T-cell (primary cell): ENCODE measurements around the gene SPEF1. TPM values are rescaled to one million over a fixed set of nuclear protein-coding genes. Genes with fewer than 3 reads are reported as not detected.
A peak's percentile ranks its signal among the peaks of the same experiment; 100 is the strongest.

Experiments used
- ATAC-seq, 4 experiments: fragments of 200-7000 bp in 3 of 4; fragments of 150-1000 bp in 1 of 4; cut with Tn5 transposase; replicated peaks in 1 of 4; 1 replicate in 3 of 4; 2 replicates in 1 of 4; pipeline ENCODE4 v1.10.0; 2021; ENCODE audit warnings: moderate library complexity in 3 of 4, mild to moderate bottlenecking in 2 of 4, moderate number of reproducible peaks in 1 of 4
- CTCF ChIA-PET, 2 donors: fragments of 300-600 bp; sonication (Branson Sonifier 250); formaldehyde crosslinking; loops; one replicate each; lab custom pipeline; 2022; ENCODE audit warnings: antibody characterized with exemption in 2 of 2; lab: Charles Lee
- POLR2A ChIA-PET, 2 donors: fragments of 300-600 bp; sonication (Branson Sonifier 250); formaldehyde crosslinking; loops; one replicate each; lab custom pipeline; 2022; ENCODE audit warnings: antibody characterized with exemption in 2 of 2; lab: Charles Lee
- DNase-seq, 35 experiments: peaks; one replicate each; pipeline versions ENCODE4 v3.0.0 to v3.0.0-alpha.2; 2013 to 2023
- H3K27ac ChIP-seq: one replicate; pipeline ENCODE4 v1.5.1; 2013; ENCODE audit warnings: low read length
- H3K27me3 ChIP-seq, 2 experiments: replicated peaks in 1 of 2; 1 replicate in 1 of 2; 2 replicates in 1 of 2; pipeline versions ENCODE4 v1.6.1 to v1.7.0; 2013; ENCODE audit warnings: low read length in 1 of 2, mixed read lengths in 1 of 2; ENCODE audit not compliant: control insufficient read depth in 2 of 2, insufficient read depth in 2 of 2; ENCODE audit errors: extremely low read depth in 1 of 2
- H3K36me3 ChIP-seq, 2 donors: 1 replicate in 1 of 2; 2 replicates in 1 of 2; pipeline versions ENCODE4 v1.6.1 to v1.7.0; 2013; ENCODE audit warnings: low read length in 1 of 2; ENCODE audit not compliant: control insufficient read depth in 2 of 2, insufficient read depth in 1 of 2; ENCODE audit errors: extremely low read depth in 1 of 2
- H3K4me1 ChIP-seq, 2 experiments: 1 replicate in 1 of 2; 2 replicates in 1 of 2; pipeline versions ENCODE4 v1.6.1 to v1.7.0; 2013; ENCODE audit warnings: low read length in 2 of 2, mixed read lengths in 1 of 2; ENCODE audit not compliant: insufficient read depth in 2 of 2, control insufficient read depth in 1 of 2; ENCODE audit errors: extremely low read depth in 1 of 2
- H3K4me3 ChIP-seq, 2 donors: 1 replicate in 1 of 2; 2 replicates in 1 of 2; pipeline versions ENCODE4 v1.5.1 to v1.7.0; 2013; ENCODE audit warnings: mild to moderate bottlenecking in 2 of 2, low read length in 1 of 2, moderate library complexity in 1 of 2; ENCODE audit not compliant: control insufficient read depth in 1 of 2; ENCODE audit errors: extremely low read depth in 1 of 2
- H3K9me3 ChIP-seq: 2 replicates; pipeline ENCODE4 v1.7.0; 2013
- H3K27ac Mint-ChIP-seq, 2 donors: one replicate each; pipeline ENCODE4 v1.8.0; 2020 to 2021; ENCODE audit warnings: mild to moderate bottlenecking in 2 of 2, mixed read lengths in 2 of 2
- H3K27me3 Mint-ChIP-seq, 2 donors: one replicate each; pipeline ENCODE4 v1.8.0; 2021 to 2022; ENCODE audit warnings: mixed read lengths in 2 of 2
- H3K36me3 Mint-ChIP-seq: one replicate; pipeline ENCODE4 v1.8.0; 2021; ENCODE audit warnings: mixed read lengths
- H3K4me1 Mint-ChIP-seq, 3 donors: one replicate each; pipeline ENCODE4 v1.8.0; 2020 to 2022; ENCODE audit warnings: mixed read lengths in 3 of 3, mild to moderate bottlenecking in 1 of 3
- H3K4me3 Mint-ChIP-seq, 3 donors: one replicate each; pipeline ENCODE4 v1.8.0; 2020 to 2022; ENCODE audit warnings: mild to moderate bottlenecking in 3 of 3, mixed read lengths in 3 of 3, moderate library complexity in 3 of 3
- H3K9me3 Mint-ChIP-seq, 3 donors: one replicate each; pipeline ENCODE4 v1.8.0; 2020 to 2022; ENCODE audit warnings: mixed read lengths in 3 of 3
- WGBS: methylation state at CpG from one replicate; pipeline ENCODE4 v1.1.5; 2013; ENCODE audit warnings: missing lambda C conversion rate; ENCODE audit not compliant: insufficient coverage; 5-methylcytosine and 5-hydroxymethylcytosine counted together
- total RNA-seq, 35 experiments: library from RNA in 6 of 35; stranded (reverse) in 6 of 35; fragments of 120-200 nt in 1 of 35; gene quantifications; one replicate each; pipeline versions ENCODE4 v1.2.1 to v1.2.4 and lab custom pipeline; 2013 to 2026

SPEF1 gene
- total RNA-seq, 5 donors from 2014 or later (not counting 1 experiment from before 2014, with no cell fraction given), result 0.16 TPM; not detected in 4

- ATAC-seq (no peak), DNase-seq (no peak)
- Mint-ChIP-seq H3K4me1 (peaks cover 30 to 43% (median 36%) of the 10 kb centered on the region in 3 donors), H3K27me3 (no peaks in the 10 kb centered on the region), H3K9me3 (no peaks in the 10 kb centered on the region), H3K36me3 (peaks cover 4% of the 10 kb centered on the region), H3K4me3 (peak overlapping the region; percentile 68 to 72 (median 70)), H3K27ac (peak overlapping the region; percentile 73 to 75)
- H3K27ac ChIP-seq, result peak overlapping the region; percentile 47
- ChIA-PET POLR2A (interaction anchor here (0.5 to 0.6 kb wide), 3 partner anchors 24 to 63 kb away, joined by 3 to 7 read pairs (median 4); no protein-coding TSS in a partner anchor), CTCF (interaction anchor here in 1 of 2 donors (1.1 to 2.5 kb wide), 5 partner anchors 9 to 33 kb away, joined by 3 to 13 read pairs (median 6); partner anchors contain the start of genes ADISSP, AP5S1 and CDC25B)
- H3K9me3 ChIP-seq, result no peaks in the 10 kb centered on the region
- H3K4me1 ChIP-seq, result peaks cover 14 to 34% of the 10 kb centered on the region in 2 experiments
- peak overlapping the region in 1 of 2 donors; percentile 47 for H3K4me3 ChIP-seq
- 93% methylated on average over 3 of the region's 5 CpGs for WGBS
- no peaks in the 10 kb centered on the region for H3K36me3 ChIP-seq
- no peaks in the 10 kb centered on the region for H3K27me3 ChIP-seq
Measured at GRCh38 chr20:3787324-3788014, 6.2 kb upstream of the SPEF1 start.

GRCh38 chr20:3786665-3787323 is 5.5 kb upstream of the SPEF1 start, which contains the start of gene CENPB:
Gene CENPB (minus strand): TSS chr20:3786740. CDS start chr20:3786483, 257 bp downstream.
- no peaks in the 10 kb centered on the region for H3K27me3 Mint-ChIP-seq

GRCh38 chr20:3786126-3786484 is 4.9 kb upstream of the SPEF1 start:
- H3K36me3 ChIP-seq, result no peaks in the 10 kb centered on the region
- H3K4me1 ChIP-seq, result peaks cover 14 to 40% of the 10 kb centered on the region in 2 experiments
- ATAC-seq (peak; percentile 27 to 45 (median 38)), DNase-seq (peak in 24 of 35 experiments; percentile 20 to 64 (median 40))
- peak overlapping the region; percentile 54 to 57 for H3K4me3 ChIP-seq
- Mint-ChIP-seq H3K27ac (peak overlapping the region; percentile 80 to 86), H3K4me3 (peak overlapping the region; percentile 70 to 86 (median 75)), H3K27me3 (no peaks in the 10 kb centered on the region), H3K4me1 (peaks cover 39 to 53% (median 48%) of the 10 kb centered on the region in 3 donors), H3K36me3 (peaks cover 4% of the 10 kb centered on the region), H3K9me3 (no peaks in the 10 kb centered on the region)
- POLR2A ChIA-PET, result no interaction called here
- WGBS, result 10% methylated on average over 35 of the region's 35 CpGs
- no peaks in the 10 kb centered on the region for H3K27me3 ChIP-seq
- H3K27ac ChIP-seq, result peak overlapping the region; percentile 76
- CTCF ChIA-PET, result interaction anchor here (1.0 to 2.5 kb wide), 7 partner anchors 10 to 69 kb away, joined by 3 to 13 read pairs (median 3); partner anchors contain the start of genes ADISSP (in 1 of the 2), AP5S1 (in 1 of the 2) and CDC25B (in 1 of the 2)
- no peaks in the 10 kb centered on the region for H3K9me3 ChIP-seq

More at GRCh38 chr20:3786665-3787323, 5.5 kb upstream of the SPEF1 start, which contains the start of gene CENPB:
- Mint-ChIP-seq H3K27ac (peak within 1 kb of the TSS; percentile 80 to 86), H3K9me3 (no peaks in the 10 kb centered on the region), H3K4me1 (peaks cover 32 to 46% (median 42%) of the 10 kb centered on the region in 3 donors), H3K36me3 (peaks cover 4% of the 10 kb centered on the region), H3K4me3 (peak within 1 kb of the TSS; percentile 70 to 86 (median 75))
- ChIA-PET POLR2A (interaction anchor here (0.5 to 0.6 kb wide), 3 partner anchors 24 to 64 kb away, joined by 3 to 7 read pairs (median 4); no protein-coding TSS in a partner anchor), CTCF (interaction anchor here (1.0 to 2.5 kb wide), 9 partner anchors 9 to 68 kb away, joined by 3 to 13 read pairs (median 3); partner anchors contain the start of genes ADISSP (in 1 of the 2), AP5S1 (in 1 of the 2) and CDC25B (in 1 of the 2))
- Histone ChIP-seq H3K27ac (peak within 1 kb of the TSS; percentile 76), H3K9me3 (no peaks in the 10 kb centered on the region), H3K36me3 (no peaks in the 10 kb centered on the region), H3K4me3 (peak within 1 kb of the TSS; percentile 54 to 57), H3K27me3 (no peaks in the 10 kb centered on the region), H3K4me1 (peaks cover 14 to 34% of the 10 kb centered on the region in 2 experiments)
- 0% methylated on average over 59 of the region's 70 CpGs for WGBS
- ATAC-seq (peak; percentile 88 to 93 (median 91)), DNase-seq (peak; percentile 67 to 94 (median 81))

- ATAC-seq (no peak), DNase-seq (no peak)
- WGBS, result 77% methylated on average over 77 of the region's 79 CpGs
- peak overlapping the region; percentile 21 to 86 (median 70) for H3K4me3 Mint-ChIP-seq
- ChIA-PET CTCF (interaction anchor here (1.0 to 2.5 kb wide), 6 partner anchors 10 to 69 kb away, joined by 3 to 13 read pairs (median 3); partner anchors contain the start of genes ADISSP (in 1 of the 2) and AP5S1 (in 1 of the 2)), POLR2A (no interaction called here)
- Histone ChIP-seq H3K27ac (peak overlapping the region; percentile 76), H3K36me3 (no peaks in the 10 kb centered on the region), H3K4me3 (peak overlapping the region; percentile 54 to 57), H3K9me3 (no peaks in the 10 kb centered on the region), H3K4me1 (peaks cover 14 to 45% of the 10 kb centered on the region in 2 experiments), H3K27me3 (no peaks in the 10 kb centered on the region)
- no peaks in the 10 kb centered on the region for H3K27me3 Mint-ChIP-seq
- H3K4me1 Mint-ChIP-seq, result peaks cover 45 to 56% (median 55%) of the 10 kb centered on the region in 3 donors
- peaks cover 4% of the 10 kb centered on the region for H3K36me3 Mint-ChIP-seq
- peak overlapping the region in 1 of 2 donors; percentile 26 for H3K27ac Mint-ChIP-seq
- no peaks in the 10 kb centered on the region for H3K9me3 Mint-ChIP-seq
Measured at GRCh38 chr20:3785240-3786125, 4.2 kb upstream of the SPEF1 start.

GRCh38 chr20:3784863-3785239 is 3.6 kb upstream of the SPEF1 start:
- Mint-ChIP-seq H3K4me3 (peak overlapping the region; percentile 3 to 70 (median 47)), H3K27ac (peak overlapping the region; percentile 26 to 81), H3K27me3 (no peaks in the 10 kb centered on the region), H3K4me1 (peaks cover 46 to 57% (median 56%) of the 10 kb centered on the region in 3 donors), H3K9me3 (no peaks in the 10 kb centered on the region), H3K36me3 (peaks cover 4% of the 10 kb centered on the region)
- DNase-seq (no peak), ATAC-seq (no peak)
- WGBS, result 88% methylated on average over 5 of the region's 6 CpGs
- peaks cover 14 to 45% of the 10 kb centered on the region in 2 experiments for H3K4me1 ChIP-seq
- ChIA-PET POLR2A (no interaction called here), CTCF (no interaction called here)
- H3K27ac ChIP-seq, result no peak overlapping the region
- no peaks in the 10 kb centered on the region for H3K36me3 ChIP-seq
- H3K4me3 ChIP-seq, result no peak overlapping the region
- H3K27me3 ChIP-seq, result no peaks in the 10 kb centered on the region
- H3K9me3 ChIP-seq, result no peaks in the 10 kb centered on the region
